ENCODE measurements around the gene ADPRH. TPM values are rescaled to one million over a fixed set of nuclear protein-coding genes. Genes with fewer than 3 reads are reported as not detected.
A peak's percentile ranks its signal among the peaks of the same experiment; 100 is the strongest.

The ADPRH gene
- total and polyA plus RNA-seq, 10 of the 15 experiments (the other 5 are each of a cell fraction or from before 2014, with no cell fraction given) = 2.3 to 32.6 (median 19.0) TPM

DNA sequence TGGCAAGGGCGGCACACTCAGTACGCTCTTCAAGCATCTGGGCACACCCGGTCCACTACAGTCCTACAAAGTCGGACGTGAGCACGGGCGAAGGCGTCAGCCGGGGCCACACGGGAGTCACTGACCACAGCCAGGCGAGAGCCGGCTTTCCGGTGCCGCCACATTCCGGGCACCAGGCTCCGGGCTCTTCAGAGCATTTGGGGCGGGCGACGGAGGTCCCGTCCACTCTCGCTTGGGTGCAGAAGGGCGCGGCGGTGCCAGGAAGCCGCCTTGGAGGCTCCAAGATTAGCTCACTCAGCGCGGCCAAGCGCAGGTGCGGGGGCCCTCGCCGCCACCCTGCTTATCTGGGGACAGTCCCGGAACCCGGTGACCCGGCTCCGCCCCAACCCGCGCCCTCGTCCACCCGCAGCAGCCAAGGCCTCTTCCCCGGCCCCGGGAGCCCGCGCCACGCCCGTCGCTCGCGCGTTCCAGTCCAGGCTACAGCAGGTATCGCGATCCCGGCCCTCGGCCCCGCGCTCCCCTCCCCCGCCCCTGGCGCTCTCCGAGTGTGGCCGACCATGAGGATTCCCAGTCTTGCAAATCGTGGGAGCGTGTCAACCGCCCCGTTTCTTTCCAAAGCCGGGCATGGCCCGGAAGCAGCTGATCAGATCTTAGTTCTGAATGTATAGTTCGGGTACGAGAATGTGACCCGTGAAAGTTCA lies at the start of gene ADPRH (continued):
- TF ChIP-seq, protein P1, sequence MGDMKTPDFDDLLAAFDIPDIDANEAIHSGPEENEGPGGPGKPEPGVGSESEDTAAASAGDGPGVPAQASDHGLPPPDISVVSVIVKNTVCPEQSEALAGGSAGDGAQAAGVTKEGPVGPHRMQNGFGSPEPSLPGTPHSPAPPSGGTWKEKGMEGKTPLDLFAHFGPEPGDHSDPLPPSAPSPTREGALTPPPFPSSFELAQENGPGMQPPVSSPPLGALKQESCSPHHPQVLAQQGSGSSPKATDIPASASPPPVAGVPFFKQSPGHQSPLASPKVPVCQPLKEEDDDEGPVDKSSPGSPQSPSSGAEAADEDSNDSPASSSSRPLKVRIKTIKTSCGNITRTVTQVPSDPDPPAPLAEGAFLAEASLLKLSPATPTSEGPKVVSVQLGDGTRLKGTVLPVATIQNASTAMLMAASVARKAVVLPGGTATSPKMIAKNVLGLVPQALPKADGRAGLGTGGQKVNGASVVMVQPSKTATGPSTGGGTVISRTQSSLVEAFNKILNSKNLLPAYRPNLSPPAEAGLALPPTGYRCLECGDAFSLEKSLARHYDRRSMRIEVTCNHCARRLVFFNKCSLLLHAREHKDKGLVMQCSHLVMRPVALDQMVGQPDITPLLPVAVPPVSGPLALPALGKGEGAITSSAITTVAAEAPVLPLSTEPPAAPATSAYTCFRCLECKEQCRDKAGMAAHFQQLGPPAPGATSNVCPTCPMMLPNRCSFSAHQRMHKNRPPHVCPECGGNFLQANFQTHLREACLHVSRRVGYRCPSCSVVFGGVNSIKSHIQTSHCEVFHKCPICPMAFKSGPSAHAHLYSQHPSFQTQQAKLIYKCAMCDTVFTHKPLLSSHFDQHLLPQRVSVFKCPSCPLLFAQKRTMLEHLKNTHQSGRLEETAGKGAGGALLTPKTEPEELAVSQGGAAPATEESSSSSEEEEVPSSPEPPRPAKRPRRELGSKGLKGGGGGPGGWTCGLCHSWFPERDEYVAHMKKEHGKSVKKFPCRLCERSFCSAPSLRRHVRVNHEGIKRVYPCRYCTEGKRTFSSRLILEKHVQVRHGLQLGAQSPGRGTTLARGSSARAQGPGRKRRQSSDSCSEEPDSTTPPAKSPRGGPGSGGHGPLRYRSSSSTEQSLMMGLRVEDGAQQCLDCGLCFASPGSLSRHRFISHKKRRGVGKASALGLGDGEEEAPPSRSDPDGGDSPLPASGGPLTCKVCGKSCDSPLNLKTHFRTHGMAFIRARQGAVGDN (IDR thresholded peaks at IDR 0.05) = peak; percentile 77
- TF ChIP-seq, protein P2, sequence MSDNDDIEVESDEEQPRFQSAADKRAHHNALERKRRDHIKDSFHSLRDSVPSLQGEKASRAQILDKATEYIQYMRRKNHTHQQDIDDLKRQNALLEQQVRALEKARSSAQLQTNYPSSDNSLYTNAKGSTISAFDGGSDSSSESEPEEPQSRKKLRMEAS (IDR thresholded peaks at IDR 0.05; ENCODE audit: low read depth, low read length) = no peak
- 0 out of 2 replicates have a peak, but pooled peaks have one; percentile 54 for TF ChIP-seq TCF12 (IDR thresholded peaks at IDR 0.05; ENCODE audit: low read depth, low read length)
- no peak for TF ChIP-seq WRNIP1 (IDR thresholded peaks at IDR 0.05; ENCODE audit: borderline replicate concordance, low read depth, low read length)
- no peak for TF ChIP-seq FOXM1 (IDR thresholded peaks at IDR 0.05; ENCODE audit: low read depth, low read length)
- no peak for TF ChIP-seq RAD21 (IDR thresholded peaks at IDR 0.05; ENCODE audit: insufficient read depth, low read depth, low read length)
- TF ChIP-seq ASH2L (IDR thresholded peaks at IDR 0.05; ENCODE audit: borderline replicate concordance, low read depth) = no peak
- no peak for TF ChIP-seq SREBF2 (IDR thresholded peaks at IDR 0.05; ENCODE audit: low read length)
- no peak for TF ChIP-seq FOS (IDR thresholded peaks at IDR 0.05; ENCODE audit: borderline replicate concordance, extremely low read depth, insufficient read length)
- TF ChIP-seq HDGF (IDR thresholded peaks at IDR 0.05) = peak; percentile 40
- no peak for TF ChIP-seq SPI1 (IDR thresholded peaks at IDR 0.05; ENCODE audit: borderline replicate concordance, insufficient read depth, low read depth, low read length)
- TF ChIP-seq DPF2 (IDR thresholded peaks at IDR 0.05) = peak; percentile 87
- TF ChIP-seq, protein P3, sequence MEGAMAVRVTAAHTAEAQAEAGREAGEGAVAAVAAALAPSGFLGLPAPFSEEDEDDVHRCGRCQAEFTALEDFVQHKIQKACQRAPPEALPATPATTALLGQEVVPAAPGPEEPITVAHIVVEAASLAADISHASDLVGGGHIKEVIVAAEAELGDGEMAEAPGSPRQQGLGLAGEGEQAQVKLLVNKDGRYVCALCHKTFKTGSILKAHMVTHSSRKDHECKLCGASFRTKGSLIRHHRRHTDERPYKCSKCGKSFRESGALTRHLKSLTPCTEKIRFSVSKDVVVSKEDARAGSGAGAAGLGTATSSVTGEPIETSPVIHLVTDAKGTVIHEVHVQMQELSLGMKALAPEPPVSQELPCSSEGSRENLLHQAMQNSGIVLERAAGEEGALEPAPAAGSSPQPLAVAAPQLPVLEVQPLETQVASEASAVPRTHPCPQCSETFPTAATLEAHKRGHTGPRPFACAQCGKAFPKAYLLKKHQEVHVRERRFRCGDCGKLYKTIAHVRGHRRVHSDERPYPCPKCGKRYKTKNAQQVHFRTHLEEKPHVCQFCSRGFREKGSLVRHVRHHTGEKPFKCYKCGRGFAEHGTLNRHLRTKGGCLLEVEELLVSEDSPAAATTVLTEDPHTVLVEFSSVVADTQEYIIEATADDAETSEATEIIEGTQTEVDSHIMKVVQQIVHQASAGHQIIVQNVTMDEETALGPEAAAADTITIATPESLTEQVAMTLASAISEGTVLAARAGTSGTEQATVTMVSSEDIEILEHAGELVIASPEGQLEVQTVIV (IDR thresholded peaks at IDR 0.05; ENCODE audit: borderline replicate concordance, partially characterized antibody) = no peak
- TF ChIP-seq, protein P4, sequence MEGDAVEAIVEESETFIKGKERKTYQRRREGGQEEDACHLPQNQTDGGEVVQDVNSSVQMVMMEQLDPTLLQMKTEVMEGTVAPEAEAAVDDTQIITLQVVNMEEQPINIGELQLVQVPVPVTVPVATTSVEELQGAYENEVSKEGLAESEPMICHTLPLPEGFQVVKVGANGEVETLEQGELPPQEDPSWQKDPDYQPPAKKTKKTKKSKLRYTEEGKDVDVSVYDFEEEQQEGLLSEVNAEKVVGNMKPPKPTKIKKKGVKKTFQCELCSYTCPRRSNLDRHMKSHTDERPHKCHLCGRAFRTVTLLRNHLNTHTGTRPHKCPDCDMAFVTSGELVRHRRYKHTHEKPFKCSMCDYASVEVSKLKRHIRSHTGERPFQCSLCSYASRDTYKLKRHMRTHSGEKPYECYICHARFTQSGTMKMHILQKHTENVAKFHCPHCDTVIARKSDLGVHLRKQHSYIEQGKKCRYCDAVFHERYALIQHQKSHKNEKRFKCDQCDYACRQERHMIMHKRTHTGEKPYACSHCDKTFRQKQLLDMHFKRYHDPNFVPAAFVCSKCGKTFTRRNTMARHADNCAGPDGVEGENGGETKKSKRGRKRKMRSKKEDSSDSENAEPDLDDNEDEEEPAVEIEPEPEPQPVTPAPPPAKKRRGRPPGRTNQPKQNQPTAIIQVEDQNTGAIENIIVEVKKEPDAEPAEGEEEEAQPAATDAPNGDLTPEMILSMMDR (IDR thresholded peaks at IDR 0.05 in 2 of 3, conservative IDR thresholded peaks at IDR 0.05 in 1 of 3; ENCODE audit: control insufficient read depth in 2 of 3, extremely low read depth in 1 of 3, insufficient read depth in 1 of 3, low read depth in 3 of 3, low read length in 3 of 3) = no peak
- TF ChIP-seq SMC3 (IDR thresholded peaks at IDR 0.05; ENCODE audit: borderline replicate concordance, low read length) = peak; percentile 3; the same call in 1 of the 2 replicates
- TF ChIP-seq SUPT20H (IDR thresholded peaks at IDR 0.05; ENCODE audit: borderline replicate concordance, control insufficient read depth, low read depth, low read length) = no peak
